GM18867 (cell line): ENCODE results near the gene LYPD6B.
A peak's percentile ranks its signal among the peaks of the same experiment; 100 is the strongest.

Source experiments
- ATAC-seq: cut with Tn5 transposase; IDR thresholded peaks from one replicate; pipeline ENCODE4 v1.9.1; 2021; ENCODE audit warnings: mild to moderate bottlenecking, moderate library complexity; ENCODE audit not compliant: unreplicated experiment

The LYPD6B gene

GRCh38 chr2:149184991-149185390 is 146.5 kb downstream of the LYPD6B start:
- no peak for ATAC-seq

- peak; percentile 86 for ATAC-seq
Measured at GRCh38 chr2:149185942-149186490, 147.5 kb downstream of the LYPD6B start.

GRCh38 chr2:149187057-149187456 is 148.6 kb downstream of the LYPD6B start:
- no peak for ATAC-seq

- no peak for ATAC-seq
Measured at GRCh38 chr2:149188291-149188690, 149.8 kb downstream of the LYPD6B start.

- no peak for ATAC-seq
Measured at GRCh38 chr2:149189769-149190168, 151.3 kb downstream of the LYPD6B start.

GRCh38 chr2:149191915-149192314 is 153.4 kb downstream of the LYPD6B start:
- ATAC-seq = no peak

GRCh38 chr2:149192427-149192826 is 153.9 kb downstream of the LYPD6B start:
- no peak for ATAC-seq

- no peak for ATAC-seq
Measured at GRCh38 chr2:149200109-149200520, 161.6 kb downstream of the LYPD6B start.

- ATAC-seq = no peak
Measured at GRCh38 chr2:149204686-149205085, 166.2 kb downstream of the LYPD6B start.

- no peak for ATAC-seq
Measured at GRCh38 chr2:149205143-149205542, 166.6 kb downstream of the LYPD6B start.

- no peak for ATAC-seq
Measured at GRCh38 chr2:149213764-149214493, 175.4 kb downstream of the LYPD6B start.

- ATAC-seq = no peak
Measured at GRCh38 chr2:149218497-149218896, 180.0 kb downstream of the LYPD6B start.

- ATAC-seq = no peak
Measured at GRCh38 chr2:149219856-149220255, 181.4 kb downstream of the LYPD6B start.

GRCh38 chr2:149221002-149221401 is 182.5 kb downstream of the LYPD6B start:
- no peak for ATAC-seq

- ATAC-seq = no peak
Measured at GRCh38 chr2:149221898-149222297, 183.4 kb downstream of the LYPD6B start.

GRCh38 chr2:149223472-149224095 is 185.1 kb downstream of the LYPD6B start:
- ATAC-seq = no peak

- ATAC-seq = no peak
Measured at GRCh38 chr2:149224543-149224942, 186.0 kb downstream of the LYPD6B start.

- ATAC-seq = no peak
Measured at GRCh38 chr2:149225446-149225845, 186.9 kb downstream of the LYPD6B start.

- ATAC-seq = no peak
Measured at GRCh38 chr2:149226790-149227189, 188.3 kb downstream of the LYPD6B start.

- ATAC-seq = no peak
Measured at GRCh38 chr2:149235816-149236375, 197.4 kb downstream of the LYPD6B start.

GRCh38 chr2:149236410-149236809 is 197.9 kb downstream of the LYPD6B start:
- no peak for ATAC-seq

GRCh38 chr2:149246186-149246585 is 207.7 kb downstream of the LYPD6B start:
- ATAC-seq = no peak
